ENCODE data around the gene SOBP. TPM values are rescaled to one million over a fixed set of nuclear protein-coding genes. Genes with fewer than 3 reads are reported as not detected.
A peak's percentile ranks its signal among the peaks of the same experiment; 100 is the strongest.

The SOBP gene
- total RNA-seq, 1 donor from 2014 or later = 5.4 TPM

GRCh38 chr6:107443608-107444267 lies 46.2 kb upstream of the SOBP start:
- Histone ChIP-seq H3K4me3 (no peak overlapping the region), H3K9me3 (peaks cover 0 to 5% of the 10 kb centered on the region in 2 donors), H3K27me3 (no peaks in the 10 kb centered on the region), H3K27ac (no peak overlapping the region), H3K4me1 (no peaks in the 10 kb centered on the region), H3K36me3 (no peaks in the 10 kb centered on the region)
- DNase-seq (ENCODE audit: low spot score in 2 of 2) = no peak
- intact Hi-C loops (cut with DNase I) = no loop called here
- no peak for TF ChIP-seq CTCF (IDR thresholded peaks at IDR 0.05)

DNA sequence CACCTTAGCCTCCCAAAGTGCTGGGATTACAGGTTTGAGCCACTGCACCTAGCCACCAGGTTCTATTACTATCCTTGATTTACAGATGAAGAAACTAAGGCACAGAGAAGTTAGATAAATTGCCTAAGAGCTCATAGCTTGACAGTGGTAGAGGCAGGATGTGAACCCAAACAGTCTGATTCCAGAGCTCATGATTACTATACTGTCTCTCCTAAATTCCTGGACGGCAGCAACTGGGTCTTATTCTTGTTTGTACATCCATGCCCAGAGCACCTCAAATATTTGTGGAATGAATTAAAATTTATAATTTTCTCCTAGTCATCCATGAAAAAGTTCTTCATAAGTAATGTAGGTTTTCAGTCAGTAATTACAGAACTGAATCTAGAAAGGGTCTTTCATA lies 45.6 kb upstream of the SOBP start:
- H3K4me3 ChIP-seq = no peak overlapping the region
- H3K27ac ChIP-seq = no peak overlapping the region
- peaks cover 0 to 5% of the 10 kb centered on the region in 2 donors for H3K9me3 ChIP-seq
- H3K4me1 ChIP-seq = no peaks in the 10 kb centered on the region
- DNase-seq (ENCODE audit: low spot score in 2 of 2) = no peak
- H3K27me3 ChIP-seq = no peaks in the 10 kb centered on the region
- no peak for TF ChIP-seq CTCF (IDR thresholded peaks at IDR 0.05)
- intact Hi-C loops (cut with DNase I) = no loop called here
- H3K36me3 ChIP-seq = no peaks in the 10 kb centered on the region

- no peak for TF ChIP-seq CTCF (IDR thresholded peaks at IDR 0.05)
- Histone ChIP-seq H3K4me1 (no peaks in the 10 kb centered on the region), H3K27me3 (no peaks in the 10 kb centered on the region), H3K27ac (no peak overlapping the region), H3K36me3 (no peaks in the 10 kb centered on the region), H3K4me3 (no peak overlapping the region), H3K9me3 (peaks cover 0 to 5% of the 10 kb centered on the region in 2 donors)
- intact Hi-C loops (cut with DNase I) = no loop called here
- DNase-seq (ENCODE audit: low spot score in 2 of 2) = no peak
Measured at GRCh38 chr6:107447663-107448216, 42.2 kb upstream of the SOBP start.

DNA sequence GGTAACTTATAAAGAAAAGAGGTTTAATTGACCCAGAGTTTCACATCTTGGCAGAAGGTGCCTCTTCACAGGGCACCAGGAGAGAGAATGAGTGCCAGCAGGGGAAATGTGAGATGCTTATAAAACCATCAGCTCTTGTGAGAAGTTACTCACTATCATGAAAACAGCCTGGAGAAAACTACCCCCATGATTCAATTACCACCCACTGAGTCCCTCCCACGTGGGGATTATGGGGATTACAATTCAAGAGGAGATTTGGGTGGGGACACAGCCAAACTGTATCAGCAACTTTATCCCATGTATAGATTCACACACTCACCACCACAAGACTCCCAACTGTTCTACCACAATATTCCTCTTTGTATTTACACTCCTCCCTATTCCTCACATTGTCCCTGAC lies 41.1 kb upstream of the SOBP start:
- intact Hi-C loops (cut with DNase I) = no loop called here

DNA sequence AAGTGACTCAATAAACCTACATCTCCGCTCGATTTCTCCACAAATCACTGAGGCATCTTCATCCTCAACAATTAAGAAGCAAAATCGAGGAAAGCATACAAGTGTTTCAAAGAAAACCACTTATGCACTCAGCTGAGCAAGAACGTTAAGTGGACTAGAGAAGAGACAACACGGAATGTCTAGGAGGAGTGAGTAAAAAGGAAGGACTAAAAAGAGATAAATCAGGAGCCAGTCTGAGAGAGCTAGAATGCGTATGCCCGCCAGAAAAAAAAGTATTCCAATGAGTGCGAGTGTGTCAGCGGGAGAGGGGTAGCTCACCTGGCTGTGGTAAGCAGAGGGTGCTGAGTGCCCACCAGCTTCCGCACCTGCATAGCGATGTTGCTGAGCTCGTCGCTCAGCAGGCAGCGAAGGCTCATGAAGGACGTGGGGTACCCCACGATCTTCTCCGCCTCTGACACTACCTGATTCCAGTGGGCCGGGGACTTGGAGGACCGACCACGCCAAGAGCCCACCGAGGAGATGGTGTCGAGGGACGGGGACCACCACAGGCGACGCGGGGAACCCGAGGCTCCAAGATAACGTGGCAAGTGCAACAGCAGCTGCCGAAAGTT lies 31.1 kb upstream of the SOBP start:
- H3K9me3 ChIP-seq = no peaks in the 10 kb centered on the region
- H3K4me1 ChIP-seq = peaks cover 3 to 5% of the 10 kb centered on the region in 2 donors
- no peaks in the 10 kb centered on the region for H3K27me3 ChIP-seq
- peak overlapping the region; percentile 82 to 92 for H3K4me3 ChIP-seq
- no peaks in the 10 kb centered on the region for H3K36me3 ChIP-seq
- TF ChIP-seq CTCF (IDR thresholded peaks at IDR 0.05) = no peak
- intact Hi-C loops (cut with DNase I) = loop anchor here (1.0 kb wide), 1 partner anchor 31 kb away; no protein-coding TSS in a partner anchor
- peak overlapping the region; percentile 80 to 91 for H3K27ac ChIP-seq
- peak in 1 of 2 donors; percentile 64 for DNase-seq (ENCODE audit: low spot score in 2 of 2)

More for the DNA sequence above, 41.1 kb upstream of the SOBP start:
- no peak for DNase-seq (ENCODE audit: low spot score in 2 of 2)
- H3K36me3 ChIP-seq = no peaks in the 10 kb centered on the region
- H3K27me3 ChIP-seq = no peaks in the 10 kb centered on the region
- no peak overlapping the region for H3K27ac ChIP-seq
- no peak for TF ChIP-seq CTCF (IDR thresholded peaks at IDR 0.05)
- peaks cover 0 to 5% of the 10 kb centered on the region in 2 donors for H3K9me3 ChIP-seq
- H3K4me1 ChIP-seq = no peaks in the 10 kb centered on the region
- H3K4me3 ChIP-seq = no peak overlapping the region

Data from ascending aorta (tissue), 2 donors.